ENCODE data around the gene AUTS2.

- TF ChIP-seq CTCF (IDR thresholded peaks at IDR 0.05; ENCODE audit: insufficient read depth, low read length, poor library complexity, severe bottlenecking) (no peak), EZH2phosphoT487 (conservative IDR thresholded peaks at IDR 0.05; ENCODE audit: low read length) (no peak)
Observed at GRCh38 chr7:70325509-70326101, 727.3 kb downstream of the AUTS2 start.

Data from SU-DHL-6 (cell line).